OCI-LY3 (cell line): ENCODE results near the gene DRAM2.

Experiments used
- EZH2phosphoT487 ChIP-seq: fragments of 200-600 bp; shearing (Covaris generic); IDR thresholded peaks from 2 replicates; pipeline ENCODE4 v1.6.1; 2018; ENCODE audit warnings: antibody characterized with exemption, mixed run types, low read depth
- TF ChIP-seq, protein P1 (sequence below): fragments of 200-600, 300-600 bp; sonication (generic); IDR thresholded peaks from 2 replicates; pipeline ENCODE4 v1.5.1; 2014; ENCODE audit warnings: antibody characterized with exemption, low read length, low read depth

GRCh38 chr1:111126354-111126753, 13.5 kb downstream of the DRAM2 start:
- TF ChIP-seq, protein P1, sequence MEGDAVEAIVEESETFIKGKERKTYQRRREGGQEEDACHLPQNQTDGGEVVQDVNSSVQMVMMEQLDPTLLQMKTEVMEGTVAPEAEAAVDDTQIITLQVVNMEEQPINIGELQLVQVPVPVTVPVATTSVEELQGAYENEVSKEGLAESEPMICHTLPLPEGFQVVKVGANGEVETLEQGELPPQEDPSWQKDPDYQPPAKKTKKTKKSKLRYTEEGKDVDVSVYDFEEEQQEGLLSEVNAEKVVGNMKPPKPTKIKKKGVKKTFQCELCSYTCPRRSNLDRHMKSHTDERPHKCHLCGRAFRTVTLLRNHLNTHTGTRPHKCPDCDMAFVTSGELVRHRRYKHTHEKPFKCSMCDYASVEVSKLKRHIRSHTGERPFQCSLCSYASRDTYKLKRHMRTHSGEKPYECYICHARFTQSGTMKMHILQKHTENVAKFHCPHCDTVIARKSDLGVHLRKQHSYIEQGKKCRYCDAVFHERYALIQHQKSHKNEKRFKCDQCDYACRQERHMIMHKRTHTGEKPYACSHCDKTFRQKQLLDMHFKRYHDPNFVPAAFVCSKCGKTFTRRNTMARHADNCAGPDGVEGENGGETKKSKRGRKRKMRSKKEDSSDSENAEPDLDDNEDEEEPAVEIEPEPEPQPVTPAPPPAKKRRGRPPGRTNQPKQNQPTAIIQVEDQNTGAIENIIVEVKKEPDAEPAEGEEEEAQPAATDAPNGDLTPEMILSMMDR = no peak
- TF ChIP-seq EZH2phosphoT487 = no peak
